Measurements from ENCODE around the gene SNX13. TPM values are rescaled to one million over a fixed set of nuclear protein-coding genes. Genes with fewer than 3 reads are reported as not detected.

The SNX13 gene
- polyA plus RNA-seq, 5 donors, result 23.9 to 46.6 (median 44.8) TPM

GRCh38 chr7:17951742-17952254, 11.5 kb upstream of the SNX13 start:
- no peak for DNase-seq

- no peak for DNase-seq
Measured at GRCh38 chr7:17948526-17949238, 8.4 kb upstream of the SNX13 start.

GRCh38 chr7:17947620-17948019, 7.3 kb upstream of the SNX13 start:
- no peak for DNase-seq

- DNase-seq, result no peak
Measured at GRCh38 chr7:17946591-17946990, 6.3 kb upstream of the SNX13 start.

- DNase-seq, result no peak
Measured at GRCh38 chr7:17944720-17945119, 4.4 kb upstream of the SNX13 start.

GRCh38 chr7:17943006-17943405, 2.7 kb upstream of the SNX13 start:
- DNase-seq, result no peak

- no peak for DNase-seq
Measured at GRCh38 chr7:17942231-17942630, 1.9 kb upstream of the SNX13 start.

- DNase-seq, result peak in 1 of 2 donors; percentile 11
Measured at GRCh38 chr7:17940951-17941431, 697 bp upstream of the SNX13 start.

- DNase-seq, result peak; percentile 53 to 59
Measured at GRCh38 chr7:17939606-17940301, 540 bp downstream of the SNX13 start.

GRCh38 chr7:17939211-17939605, 1.1 kb downstream of the SNX13 start:
- peak; percentile 5 to 22 for DNase-seq

- DNase-seq, result no peak
Measured at GRCh38 chr7:17937506-17938120, 2.7 kb downstream of the SNX13 start.

GRCh38 chr7:17936321-17936720, 4.0 kb downstream of the SNX13 start:
- DNase-seq, result no peak

- DNase-seq, result no peak
Measured at GRCh38 chr7:17934612-17935240, 5.6 kb downstream of the SNX13 start.

- no peak for DNase-seq
Measured at GRCh38 chr7:17934094-17934493, 6.2 kb downstream of the SNX13 start.

- DNase-seq, result no peak
Measured at GRCh38 chr7:17932770-17933169, 7.5 kb downstream of the SNX13 start.

- DNase-seq, result no peak
Measured at GRCh38 chr7:17931069-17931468, 9.2 kb downstream of the SNX13 start.

GRCh38 chr7:17930546-17930945, 9.7 kb downstream of the SNX13 start:
- DNase-seq, result no peak

- no peak for DNase-seq
Measured at GRCh38 chr7:17929647-17930395, 10.5 kb downstream of the SNX13 start.

- no peak for DNase-seq
Measured at GRCh38 chr7:17928055-17928454, 12.2 kb downstream of the SNX13 start.

GRCh38 chr7:17921857-17922416, 18.4 kb downstream of the SNX13 start:
- DNase-seq, result no peak

- no peak for DNase-seq
Measured at GRCh38 chr7:17917842-17918241, 22.5 kb downstream of the SNX13 start.

Measured in right lung (tissue), 5 donors.